Cortex of kidney (tissue), 1 donor: ENCODE data around the gene GRIK3.

Experiments
- DNase-seq: peaks from one replicate; lab custom pipeline; 2025; lab: John Stamatoyannopoulos, UW

Gene GRIK3

GRCh38 chr1:36761113-36761512, 273.2 kb downstream of the GRIK3 start:
- DNase-seq: no peak

GRCh38 chr1:36760081-36760480, 274.2 kb downstream of the GRIK3 start:
- DNase-seq: no peak

- no peak for DNase-seq
These were observed 275.0 kb downstream of the GRIK3 start for GRCh38 chr1:36759355-36759754.

- DNase-seq: no peak
These were observed 278.7 kb downstream of the GRIK3 start for GRCh38 chr1:36755303-36756230.

- no peak for DNase-seq
These were observed 279.9 kb downstream of the GRIK3 start for GRCh38 chr1:36754366-36754765.

- no peak for DNase-seq
These were observed 280.9 kb downstream of the GRIK3 start for GRCh38 chr1:36753451-36753850.

GRCh38 chr1:36752891-36753361, 281.4 kb downstream of the GRIK3 start:
- no peak for DNase-seq

GRCh38 chr1:36752431-36752830, 281.9 kb downstream of the GRIK3 start:
- no peak for DNase-seq

GRCh38 chr1:36751525-36751924, 282.8 kb downstream of the GRIK3 start:
- DNase-seq: no peak

GRCh38 chr1:36748466-36748865, 285.8 kb downstream of the GRIK3 start:
- no peak for DNase-seq
